ENCODE data around the gene POLR2F. TPM values are rescaled to one million over a fixed set of nuclear protein-coding genes. Genes with fewer than 3 reads are reported as not detected.

POLR2F gene
- polyA plus RNA-seq, 6 donors from 2014 or later = 113 to 131 (median 123) TPM

- ATAC-seq (ENCODE audit: low read depth in 2 of 2) = no peak
- H3K27me3 Mint-ChIP-seq = no peaks in the 10 kb centered on the region
Observed at GRCh38 chr22:38017939-38018885, 64.7 kb downstream of the POLR2F start.

More at GRCh38 chr22:38017939-38018885, 64.7 kb downstream of the POLR2F start:
- Mint-ChIP-seq H3K36me3 (no peaks in the 10 kb centered on the region), H3K4me3 (no peak overlapping the region), H3K4me1 (peaks cover 0 to 5% (median 0%) of the 10 kb centered on the region in 3 donors), H3K9me3 (no peaks in the 10 kb centered on the region), H3K27ac (peak overlapping the region in 2 of 6 donors; percentile 53 to 77)
- no peak for DNase-seq

Other genes with a start within 250 kb of the POLR2F start
- not detected for gene GCAT, start 145.8 kb upstream of the POLR2F start, polyA plus RNA-seq (ENCODE audit: low read depth in 6 of 6)
- not detected for gene GALR3, start 130.3 kb upstream of the POLR2F start, polyA plus RNA-seq (ENCODE audit: low read depth in 6 of 6)
- 10 to 100 TPM in 4 of 6 donors, 1 to 10 TPM in 2; 2.6 to 19.3 (median 14.4) TPM for gene ANKRD54, start 109.4 kb upstream of the POLR2F start, polyA plus RNA-seq (ENCODE audit: low read depth in 6 of 6)
- gene EIF3L, start 104.3 kb upstream of the POLR2F start, polyA plus RNA-seq (ENCODE audit: low read depth in 6 of 6) = 100 to 1,000 TPM; 260 to 316 (median 300) TPM
- gene MICALL1, start 47.4 kb upstream of the POLR2F start, polyA plus RNA-seq (ENCODE audit: low read depth in 6 of 6) = 1 to 10 TPM; 2.6 to 8.0 (median 3.1) TPM
- not detected for gene C22orf23, start 98 bp upstream of the POLR2F start, polyA plus RNA-seq (ENCODE audit: low read depth in 6 of 6)
- not detected for gene SOX10, start 30.9 kb downstream of the POLR2F start, polyA plus RNA-seq (ENCODE audit: low read depth in 6 of 6)
- 1 to 10 TPM; 2.6 to 9.7 (median 9.3) TPM for gene PICK1, start 103.7 kb downstream of the POLR2F start, polyA plus RNA-seq (ENCODE audit: low read depth in 6 of 6)
- gene SLC16A8, start 130.5 kb downstream of the POLR2F start, polyA plus RNA-seq (ENCODE audit: low read depth in 6 of 6) = not detected
- gene BAIAP2L2, start 157.0 kb downstream of the POLR2F start, polyA plus RNA-seq (ENCODE audit: low read depth in 6 of 6) = not detected
- gene PLA2G6, start 228.1 kb downstream of the POLR2F start, polyA plus RNA-seq (ENCODE audit: low read depth in 6 of 6) = 1 to 10 TPM in 5 of 6 donors, not detected in 1; 2.7 to 7.6 (median 3.9) TPM
- 1 to 10 TPM in 5 of 6 donors, not detected in 1; 1.0 to 2.9 (median 1.6) TPM for gene MAFF, start 248.3 kb downstream of the POLR2F start, polyA plus RNA-seq (ENCODE audit: low read depth in 6 of 6)